Measurements from ENCODE around the gene CSMD2.

DNA sequence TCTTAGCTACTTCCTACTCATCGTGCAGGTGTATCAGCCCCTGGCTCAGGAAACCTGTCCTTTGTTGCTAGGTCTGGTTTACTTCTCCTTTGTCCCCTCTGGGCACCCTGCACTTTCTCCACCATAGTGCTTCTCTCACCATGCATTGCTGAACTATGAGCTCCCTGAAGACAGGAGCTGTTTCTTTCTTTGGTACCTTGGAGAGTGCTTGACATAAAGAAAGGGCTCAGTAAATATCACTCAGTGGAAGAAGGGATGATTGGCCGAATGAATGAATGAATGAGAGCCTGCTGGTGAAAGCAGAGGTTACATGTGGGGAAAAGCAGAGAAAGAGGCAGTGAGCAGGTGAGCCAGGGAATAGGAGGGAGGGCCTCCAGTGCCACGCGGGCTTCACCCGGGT is 310.9 kb downstream of the CSMD2 start:
- TF ChIP-seq NFE2L1 (CRISPR knock-in tag; IDR thresholded peaks at IDR 0.05) (no peak), CTCF (IDR thresholded peaks at IDR 0.05) (no peak), GABPB1 (CRISPR knock-in tag; IDR thresholded peaks at IDR 0.05) (no peak), SMAD4 (CRISPR knock-in tag; IDR thresholded peaks at IDR 0.05) (no peak), E2F5 (CRISPR knock-in tag; IDR thresholded peaks at IDR 0.05) (no peak), NR2C2 (CRISPR knock-in tag; IDR thresholded peaks at IDR 0.05) (no peak)
- TF ChIP-seq, protein P1, sequence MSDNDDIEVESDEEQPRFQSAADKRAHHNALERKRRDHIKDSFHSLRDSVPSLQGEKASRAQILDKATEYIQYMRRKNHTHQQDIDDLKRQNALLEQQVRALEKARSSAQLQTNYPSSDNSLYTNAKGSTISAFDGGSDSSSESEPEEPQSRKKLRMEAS (CRISPR knock-in tag; IDR thresholded peaks at IDR 0.05) = no peak

All from WTC11 (cell line).